ENCODE data around the gene FOXP1. TPM values are rescaled to one million over a fixed set of nuclear protein-coding genes. Genes with fewer than 3 reads are reported as not detected.

FOXP1 gene
- total and polyA plus RNA-seq, 2 experiments from 2014 or later, result 37.4 to 59.9 TPM

GRCh38 chr3:71227270-71227661, 356.3 kb downstream of the FOXP1 start:
- Histone ChIP-seq H4K20me1 (ENCODE audit: insufficient read depth) (no peaks in the 10 kb centered on the region), H3K9me2 (ENCODE audit: insufficient read depth) (no peaks in the 10 kb centered on the region), H3K4me1 (ENCODE audit: insufficient read depth) (peaks cover 13% of the 10 kb centered on the region), H3K9ac (no peak overlapping the region), H3K27me3 (replicated peaks; ENCODE audit: insufficient read depth) (no peaks in the 10 kb centered on the region), H3K79me2 (ENCODE audit: insufficient read depth) (no peaks in the 10 kb centered on the region), H3K27ac (no peak overlapping the region), H2AFZ (no peak overlapping the region), H3K4me3 (no peak overlapping the region), H3K4me2 (ENCODE audit: unreplicated experiment) (no peak overlapping the region), H3K36me3 (ENCODE audit: low read depth) (no peaks in the 10 kb centered on the region), H3K9me3 (ENCODE audit: low read depth) (no peaks in the 10 kb centered on the region), H3F3A (ENCODE audit: insufficient read depth) (peaks cover 3% of the 10 kb centered on the region; the same call in 1 of the 2 replicates)
- DNase-seq, result no peak
- no peak for TF ChIP-seq EZH2 (IDR thresholded peaks at IDR 0.05; ENCODE audit: insufficient read depth, poor library complexity, severe bottlenecking)
- no peak for TF ChIP-seq EZH2phosphoT487 (IDR thresholded peaks at IDR 0.05; ENCODE audit: insufficient read depth, low read depth)
- in situ Hi-C loops (cut with MboI), result no loop called here
- WGBS, 2 experiments (ENCODE audit: low coverage in 1 of 2, low lambda C conversion rate in 2 of 2, missing lambda C conversion rate in 2 of 2), result 99% methylated on average over 6 of the region's 6 CpGs

DNA sequence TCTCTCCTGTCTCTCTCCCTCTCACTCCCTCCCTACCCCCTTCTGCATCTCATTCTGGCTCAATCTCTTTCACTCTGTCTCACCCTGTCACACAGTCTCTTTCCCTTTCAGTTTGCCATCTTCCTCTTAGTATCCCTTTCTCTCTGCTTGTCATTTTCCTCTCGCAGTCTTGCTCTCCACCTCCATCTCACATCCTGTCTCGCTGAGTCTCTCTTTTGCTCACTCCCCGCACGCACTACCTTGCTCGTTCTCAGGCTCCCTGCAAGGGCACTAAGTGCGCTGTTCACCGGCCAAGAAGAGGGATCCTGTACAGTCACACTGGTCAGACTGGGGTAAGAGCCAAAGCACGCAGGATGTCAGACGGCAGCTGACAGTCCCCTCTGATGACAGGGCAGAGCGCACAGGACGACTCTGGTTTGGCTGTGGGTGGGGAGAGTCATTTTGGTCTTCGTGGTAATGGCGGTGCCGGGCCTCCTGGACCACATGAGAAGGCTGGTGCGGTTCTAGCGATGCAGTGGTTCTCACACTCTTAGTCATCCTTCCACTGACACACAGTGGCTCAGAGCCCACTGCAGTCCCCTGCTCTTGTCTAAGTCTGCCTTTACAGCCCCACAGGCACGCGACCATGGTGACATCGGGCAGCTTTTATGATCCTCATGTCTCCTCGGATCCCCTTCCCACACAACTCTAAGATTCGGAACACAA, 356.8 kb downstream of the FOXP1 start:
- in situ Hi-C loops (cut with MboI), result no loop called here
- Histone ChIP-seq H3K9me3 (ENCODE audit: low read depth) (no peaks in the 10 kb centered on the region), H3K4me2 (ENCODE audit: unreplicated experiment) (no peak overlapping the region), H3K9me2 (ENCODE audit: insufficient read depth) (no peaks in the 10 kb centered on the region), H3K79me2 (ENCODE audit: insufficient read depth) (no peaks in the 10 kb centered on the region), H3K9ac (no peak overlapping the region), H3K4me1 (ENCODE audit: insufficient read depth) (peaks cover 13% of the 10 kb centered on the region), H2AFZ (no peak overlapping the region), H3K4me3 (no peak overlapping the region), H3K36me3 (ENCODE audit: low read depth) (no peaks in the 10 kb centered on the region), H3F3A (ENCODE audit: insufficient read depth) (peaks cover 3% of the 10 kb centered on the region; the same call in 1 of the 2 replicates), H3K27me3 (replicated peaks; ENCODE audit: insufficient read depth) (no peaks in the 10 kb centered on the region), H3K27ac (no peak overlapping the region), H4K20me1 (ENCODE audit: insufficient read depth) (no peaks in the 10 kb centered on the region)
- TF ChIP-seq EZH2 (IDR thresholded peaks at IDR 0.05; ENCODE audit: insufficient read depth, poor library complexity, severe bottlenecking), result no peak
- TF ChIP-seq EZH2phosphoT487 (IDR thresholded peaks at IDR 0.05; ENCODE audit: insufficient read depth, low read depth), result no peak
- peak; percentile 25 for DNase-seq
- 92 to 94% methylated on average over 21 of the region's 21 CpGs for WGBS, 2 experiments (ENCODE audit: low coverage in 1 of 2, low lambda C conversion rate in 2 of 2, missing lambda C conversion rate in 2 of 2)

- WGBS, 2 experiments (ENCODE audit: low coverage in 1 of 2, low lambda C conversion rate in 2 of 2, missing lambda C conversion rate in 2 of 2), result 70 to 75% methylated on average over 4 of the region's 4 CpGs
- Histone ChIP-seq H3K4me1 (ENCODE audit: insufficient read depth) (peaks cover 13% of the 10 kb centered on the region), H3K9ac (peak overlapping the region; percentile 47), H3K4me2 (ENCODE audit: unreplicated experiment) (peak overlapping the region; percentile 46), H3K27ac (peak overlapping the region; percentile 19; the same call in 1 of the 2 replicates), H3K4me3 (peak overlapping the region; percentile 50), H4K20me1 (ENCODE audit: insufficient read depth) (no peaks in the 10 kb centered on the region), H3K36me3 (ENCODE audit: low read depth) (no peaks in the 10 kb centered on the region), H3K9me3 (ENCODE audit: low read depth) (no peaks in the 10 kb centered on the region), H3K79me2 (ENCODE audit: insufficient read depth) (no peaks in the 10 kb centered on the region), H2AFZ (peak overlapping the region; percentile 71), H3K9me2 (ENCODE audit: insufficient read depth) (no peaks in the 10 kb centered on the region), H3K27me3 (replicated peaks; ENCODE audit: insufficient read depth) (no peaks in the 10 kb centered on the region), H3F3A (ENCODE audit: insufficient read depth) (peaks cover 3% of the 10 kb centered on the region; the same call in 1 of the 2 replicates)
- TF ChIP-seq EZH2phosphoT487 (IDR thresholded peaks at IDR 0.05; ENCODE audit: insufficient read depth, low read depth) (no peak), EZH2 (IDR thresholded peaks at IDR 0.05; ENCODE audit: insufficient read depth, poor library complexity, severe bottlenecking) (no peak)
- DNase-seq, result peak; percentile 38
- in situ Hi-C loops (cut with MboI), result no loop called here
Measured at GRCh38 chr3:71225951-71226564, 357.5 kb downstream of the FOXP1 start.

DNA sequence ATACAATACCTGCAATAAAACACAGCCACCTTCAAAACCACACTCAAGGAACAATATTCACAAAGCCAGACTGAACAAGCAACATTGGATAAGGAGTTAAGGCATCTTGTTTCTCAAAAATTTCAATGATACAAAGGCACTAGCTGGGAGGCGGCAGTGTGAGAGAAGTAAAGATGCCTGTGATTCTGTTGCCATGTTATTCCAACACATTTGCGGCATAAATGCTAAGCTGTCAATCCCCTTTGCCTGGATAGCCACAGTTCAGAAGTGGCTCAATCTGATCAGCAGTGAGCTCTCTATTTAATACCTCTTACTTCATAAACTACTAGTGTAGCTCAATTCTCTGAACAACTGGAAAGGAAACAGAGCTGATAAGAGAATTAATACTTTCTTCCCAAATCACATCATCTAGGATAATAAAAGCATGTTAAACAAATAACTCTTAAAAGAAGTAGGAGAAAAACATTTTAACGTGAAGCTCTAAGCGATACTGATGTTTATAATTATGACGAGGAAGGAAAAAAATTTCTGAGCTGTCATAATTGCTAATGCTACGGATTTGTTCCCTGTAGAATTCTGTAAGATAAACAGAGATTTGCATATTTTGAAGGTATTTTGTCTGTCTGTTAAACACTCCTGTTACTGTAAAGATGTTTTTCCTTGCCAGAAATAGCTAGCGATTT, 358.4 kb downstream of the FOXP1 start:
- Histone ChIP-seq H3K36me3 (ENCODE audit: low read depth) (no peaks in the 10 kb centered on the region), H3K9ac (peak overlapping the region; percentile 47), H3K27me3 (replicated peaks; ENCODE audit: insufficient read depth) (no peaks in the 10 kb centered on the region), H2AFZ (peak overlapping the region; percentile 71), H3F3A (ENCODE audit: insufficient read depth) (peaks cover 3% of the 10 kb centered on the region; the same call in 1 of the 2 replicates), H4K20me1 (ENCODE audit: insufficient read depth) (no peaks in the 10 kb centered on the region), H3K4me3 (peak overlapping the region; percentile 50), H3K9me3 (ENCODE audit: low read depth) (no peaks in the 10 kb centered on the region), H3K4me2 (ENCODE audit: unreplicated experiment) (peak overlapping the region; percentile 46), H3K9me2 (ENCODE audit: insufficient read depth) (no peaks in the 10 kb centered on the region), H3K27ac (peak overlapping the region; percentile 19), H3K4me1 (ENCODE audit: insufficient read depth) (peaks cover 13% of the 10 kb centered on the region), H3K79me2 (ENCODE audit: insufficient read depth) (no peaks in the 10 kb centered on the region)
- peak; percentile 30 for DNase-seq
- WGBS, 2 experiments (ENCODE audit: low coverage in 1 of 2, low lambda C conversion rate in 2 of 2, missing lambda C conversion rate in 2 of 2), result 36 to 37% methylated on average over 7 of the region's 7 CpGs
- TF ChIP-seq EZH2phosphoT487 (IDR thresholded peaks at IDR 0.05; ENCODE audit: insufficient read depth, low read depth), result no peak
- no peak for TF ChIP-seq EZH2 (IDR thresholded peaks at IDR 0.05; ENCODE audit: insufficient read depth, poor library complexity, severe bottlenecking)
- in situ Hi-C loops (cut with MboI), result no loop called here
